Jurkat, Clone E6-1 (cell line): ENCODE measurements around the gene AGAP4.
A peak's percentile ranks its signal among the peaks of the same experiment; 100 is the strongest.
"Not testable (repeated sequence)": the region's sequence is repeated elsewhere in the genome, so short reads cannot be mapped to it uniquely, and the experiment has no call there.

Experiments
- DNase-seq: peaks from one replicate; pipeline ENCODE4 v3.0.0-alpha.2; 2011; ENCODE audit warnings: low read depth, low spot score
- H3K4me3 ChIP-seq: 2 replicates; pipeline ENCODE4 v1.5.1; 2011; ENCODE audit warnings: mild to moderate bottlenecking, low read length, control low read depth, moderate library complexity

Gene AGAP4

DNA sequence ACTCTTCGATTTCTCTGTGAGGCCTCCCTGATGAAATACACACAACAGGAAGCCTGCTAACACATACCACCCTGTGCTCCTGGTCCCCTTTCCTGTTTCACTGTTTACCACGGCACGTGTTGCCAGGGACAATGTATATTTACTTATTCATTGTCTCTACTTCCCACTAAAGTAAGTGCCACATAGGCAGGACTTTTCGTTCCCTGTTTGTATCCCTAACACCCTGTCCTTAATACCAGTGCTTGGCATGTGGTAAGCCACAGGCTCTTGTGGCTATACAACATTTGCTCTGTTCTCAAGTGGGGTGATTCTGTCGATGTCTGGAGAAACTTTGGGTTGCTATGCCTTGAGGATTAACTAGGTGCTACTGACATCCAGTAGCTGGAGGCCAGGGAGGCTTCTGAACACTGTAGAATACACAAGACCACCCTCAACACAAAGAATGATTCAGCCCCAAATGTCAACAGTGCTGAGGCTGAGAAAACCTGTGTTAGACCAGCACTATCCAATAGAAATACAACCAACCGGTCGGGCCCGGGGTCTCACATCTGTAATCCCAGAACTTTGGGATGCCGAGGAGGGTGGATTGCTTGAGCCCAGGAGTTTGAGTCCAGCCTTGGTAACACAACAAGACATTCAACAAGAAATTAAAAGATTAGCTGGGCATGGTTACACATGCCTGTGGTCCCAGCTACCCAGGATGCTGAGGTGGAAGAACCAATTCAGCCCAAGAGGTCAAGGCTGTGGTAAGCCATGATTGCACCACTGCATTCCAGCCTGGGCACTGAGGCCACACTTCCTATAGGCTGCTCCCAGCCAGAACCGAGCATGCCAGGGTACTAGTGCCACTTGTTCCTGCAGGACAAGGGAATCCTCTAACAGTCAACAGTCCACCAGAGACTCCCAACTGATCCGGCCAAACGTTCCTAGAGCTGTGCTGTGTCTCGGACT is 44.0 kb downstream of the AGAP4 start:
- peak; percentile 15 for DNase-seq

DNA sequence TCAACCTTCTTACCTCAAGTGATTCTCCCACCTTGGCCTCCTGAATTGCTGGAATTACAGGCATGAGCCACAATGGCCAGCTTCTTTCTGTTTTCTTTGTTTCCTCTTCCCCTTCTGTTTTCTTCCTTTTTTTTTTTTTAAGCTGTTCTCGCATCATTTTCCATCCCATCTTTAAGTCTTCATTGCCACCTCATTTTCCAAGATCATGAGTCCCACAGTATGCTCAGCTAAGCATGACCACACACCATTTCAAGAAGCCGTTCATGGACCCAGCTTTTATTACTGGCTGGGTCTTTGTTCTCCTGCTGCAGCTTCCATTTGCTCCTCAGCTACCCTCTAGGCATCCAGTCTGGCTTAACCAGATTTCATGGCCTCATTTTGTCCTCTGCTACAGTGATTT is 52.5 kb downstream of the AGAP4 start:
- H3K4me3 ChIP-seq, DNase-seq: not testable (repeated sequence)

More for the DNA sequence above, 44.0 kb downstream of the AGAP4 start:
- H3K4me3 ChIP-seq: not testable (repeated sequence)

DNA sequence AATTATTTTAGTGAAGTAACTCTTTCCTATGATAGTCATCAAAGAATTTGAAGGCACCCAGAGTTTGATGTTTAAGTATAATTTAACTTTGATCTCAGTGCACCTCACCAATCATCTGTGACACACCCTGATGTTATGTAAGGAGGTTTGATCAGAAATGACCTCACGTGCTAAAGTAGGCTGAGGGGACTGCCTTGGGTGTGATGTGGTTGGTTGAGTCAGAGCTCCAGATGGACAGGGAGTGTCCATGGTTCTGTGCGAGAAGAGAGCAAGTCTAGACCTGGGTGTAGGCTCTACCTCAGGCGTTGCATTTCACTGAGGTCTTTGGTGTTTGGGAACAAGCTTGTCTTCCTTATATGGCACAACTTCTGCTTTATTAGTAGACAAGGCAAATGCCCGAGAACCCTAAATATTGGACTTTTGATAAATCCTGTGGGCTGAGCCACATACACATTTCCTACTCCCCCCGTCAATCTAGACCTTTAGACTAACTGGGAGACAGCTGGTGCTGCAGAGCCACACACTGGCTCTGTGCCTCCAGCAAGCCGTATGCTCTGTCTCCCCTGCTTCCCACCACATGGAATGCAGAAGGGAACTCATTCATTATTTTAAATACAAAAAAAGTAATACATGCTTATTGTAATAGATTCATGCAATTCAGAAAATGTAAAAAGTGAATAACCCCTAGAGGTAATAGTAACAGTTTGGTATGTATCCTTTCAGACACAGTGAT is 56.4 kb downstream of the AGAP4 start:
- H3K4me3 ChIP-seq, DNase-seq: not testable (repeated sequence)

DNA sequence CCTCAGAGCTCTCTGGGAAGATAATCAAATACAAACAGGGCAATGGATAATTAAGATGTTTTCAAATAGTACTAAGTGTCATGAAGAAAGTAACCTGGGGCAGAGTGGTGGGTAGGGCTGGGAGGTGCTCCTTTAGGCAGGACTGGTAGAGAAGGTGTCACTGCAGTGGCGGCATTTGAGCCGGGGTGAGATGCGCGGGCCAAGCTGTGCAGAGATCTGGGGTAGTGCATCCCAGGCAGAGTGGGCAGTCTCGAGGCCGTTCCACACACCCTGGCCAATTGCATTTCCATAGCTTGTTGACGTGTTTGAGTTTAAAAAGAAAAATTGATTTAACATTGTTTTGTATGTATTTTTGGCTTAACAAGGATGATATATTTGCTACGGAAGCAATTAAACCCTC is 57.3 kb downstream of the AGAP4 start:
- H3K4me3 ChIP-seq, DNase-seq: not testable (repeated sequence)

DNA sequence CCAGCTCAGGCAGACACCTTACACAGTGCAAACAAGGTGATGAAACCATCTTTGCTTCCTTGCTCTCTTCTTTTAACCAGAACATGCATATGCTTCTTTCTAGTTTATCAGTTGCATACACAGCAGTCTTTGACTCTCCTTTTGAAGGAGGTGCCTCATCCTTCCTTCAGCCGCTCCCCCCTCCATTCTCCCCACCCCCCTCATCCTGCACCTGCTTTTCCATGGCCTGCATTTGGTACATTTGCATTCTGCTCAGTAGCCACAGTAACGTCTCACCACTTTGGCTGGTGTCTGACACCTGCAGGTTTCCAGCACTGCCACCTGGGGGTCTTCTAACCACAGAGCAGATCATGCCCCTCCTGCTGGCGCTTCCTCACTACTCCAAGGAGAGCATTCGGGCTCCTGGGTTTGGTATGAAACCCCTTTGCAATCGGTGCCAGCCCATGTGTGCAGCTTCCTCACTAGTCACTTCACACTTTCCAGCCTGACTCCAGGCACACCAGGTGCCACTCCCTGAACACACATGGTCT is 60.0 kb downstream of the AGAP4 start:
- peak; percentile 73 for DNase-seq
- not testable (repeated sequence) for H3K4me3 ChIP-seq

DNA sequence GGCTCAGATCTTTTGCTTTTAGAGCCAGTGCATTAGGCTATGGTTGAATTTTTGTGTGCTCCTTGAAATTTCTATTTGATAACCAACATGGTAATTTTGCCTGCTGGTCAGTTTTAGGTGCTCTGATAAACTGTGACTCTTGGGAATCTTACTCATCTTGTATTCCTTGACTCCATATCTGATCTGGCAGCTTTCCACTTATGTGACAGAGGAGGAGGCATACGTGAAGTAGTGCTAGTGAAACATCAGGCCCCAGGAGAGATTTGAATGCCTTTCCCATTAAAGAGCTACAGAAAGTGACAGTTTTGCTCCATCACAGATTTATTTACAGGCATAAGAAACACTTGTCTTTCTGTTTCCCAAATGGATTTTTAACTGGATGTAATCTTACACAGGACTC is 61.1 kb downstream of the AGAP4 start:
- DNase-seq, H3K4me3 ChIP-seq: not testable (repeated sequence)
